ENCODE results near the gene GNG7.
"Not testable (repeated sequence)": the region's sequence is repeated elsewhere in the genome, so short reads cannot be mapped to it uniquely, and the experiment has no call there.

The GNG7 gene

DNA sequence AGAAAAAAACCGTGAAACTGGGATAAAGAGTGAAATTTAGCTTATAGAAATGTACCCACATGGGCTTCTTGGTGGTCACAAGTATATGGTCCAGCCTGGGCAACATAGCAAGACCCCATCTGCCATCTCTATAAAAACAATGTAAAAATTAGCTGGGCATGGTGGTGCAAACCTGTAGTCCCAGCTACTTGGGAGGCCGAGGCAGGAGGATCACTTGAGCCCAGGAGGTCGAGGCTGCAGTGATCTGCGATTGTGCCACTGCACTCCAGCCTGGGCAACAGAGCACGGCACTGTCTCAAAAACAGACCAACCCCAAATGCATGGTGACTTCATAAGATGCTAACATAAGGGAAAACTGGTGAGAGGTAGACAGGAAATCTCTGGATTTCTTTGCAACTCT lies 54.4 kb downstream of the GNG7 start:
- no peak for DNase-seq
- Mint-ChIP-seq H3K9me3 (no peaks in the 10 kb centered on the region), H3K4me3 (no peak overlapping the region), H3K27me3 (peaks cover 0 to 21% of the 10 kb centered on the region in 2 donors), H3K4me1 (ENCODE audit: low read depth in 2 of 2) (no peaks in the 10 kb centered on the region), H3K36me3 (ENCODE audit: insufficient read depth) (peaks cover 3% of the 10 kb centered on the region), H3K27ac (no peak overlapping the region)
- no peak for ATAC-seq (replicated peaks)

DNA sequence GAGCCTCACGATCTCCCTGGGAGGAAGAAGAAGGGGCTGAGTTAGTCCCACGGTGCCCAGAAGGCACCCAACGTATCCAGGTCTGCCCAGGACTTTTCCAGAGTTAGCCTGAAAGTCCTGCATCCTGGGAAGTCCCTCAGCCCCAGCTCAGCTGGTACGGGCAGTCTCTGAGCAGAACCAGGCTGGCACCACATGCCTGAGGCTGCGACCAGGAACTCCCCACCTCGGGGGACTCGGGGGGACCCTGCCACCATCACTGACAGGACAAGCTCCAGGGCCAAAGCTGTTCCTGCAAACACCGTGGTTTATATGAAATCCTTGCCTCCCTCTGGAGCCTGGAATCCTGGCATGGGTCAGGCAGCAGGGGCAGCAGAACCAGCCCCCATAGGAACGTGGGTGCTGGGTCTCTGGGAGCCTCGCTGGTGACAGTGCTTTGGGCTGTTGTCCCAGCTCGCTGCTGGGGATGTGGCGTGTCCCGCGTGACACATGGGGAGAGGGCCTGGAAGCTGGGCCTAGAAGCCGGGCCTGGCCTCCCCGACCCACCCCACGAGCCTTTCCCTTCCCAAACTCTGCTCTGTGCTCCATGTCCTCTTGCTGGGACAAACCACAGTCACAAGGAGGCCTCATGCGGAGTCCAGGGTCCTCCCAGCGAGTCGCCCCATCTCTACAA lies 55.5 kb downstream of the GNG7 start:
- Mint-ChIP-seq H3K9me3 (no peaks in the 10 kb centered on the region), H3K27ac (no peak overlapping the region), H3K36me3 (ENCODE audit: insufficient read depth) (peaks cover 2% of the 10 kb centered on the region), H3K4me3 (no peak overlapping the region), H3K27me3 (peaks cover 0 to 21% of the 10 kb centered on the region in 2 donors), H3K4me1 (ENCODE audit: low read depth in 2 of 2) (no peaks in the 10 kb centered on the region)
- ATAC-seq (replicated peaks) = no peak
- DNase-seq = no peak

DNA sequence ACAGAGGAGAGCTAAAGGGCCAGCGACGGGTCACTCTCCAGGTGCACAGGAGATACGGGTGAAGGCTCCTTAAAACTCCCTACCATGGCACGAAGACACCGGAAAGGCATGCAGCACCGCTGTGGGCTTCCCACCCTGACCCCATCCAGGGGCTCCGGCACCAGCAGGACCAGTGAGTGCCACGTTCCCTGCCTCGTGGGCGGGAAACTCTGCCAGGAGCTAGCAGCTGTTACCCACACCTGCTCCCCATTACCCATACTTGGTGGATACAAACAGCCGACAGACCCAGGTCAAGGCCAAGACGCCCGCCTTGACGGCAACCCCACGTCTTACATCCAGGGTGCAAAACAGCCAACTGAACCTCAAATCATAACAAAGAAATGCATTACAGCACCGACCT lies 56.7 kb downstream of the GNG7 start:
- no peaks in the 10 kb centered on the region for H3K4me1 Mint-ChIP-seq (ENCODE audit: low read depth in 2 of 2)
- H3K36me3 Mint-ChIP-seq (ENCODE audit: insufficient read depth) = peaks cover 2% of the 10 kb centered on the region
- no peak overlapping the region for H3K4me3 Mint-ChIP-seq
- DNase-seq (no peak), ATAC-seq (replicated peaks) (no peak)
- H3K27me3 Mint-ChIP-seq = peaks cover 0 to 14% of the 10 kb centered on the region in 2 donors
- H3K9me3 Mint-ChIP-seq = no peaks in the 10 kb centered on the region
- no peak overlapping the region for H3K27ac Mint-ChIP-seq

DNA sequence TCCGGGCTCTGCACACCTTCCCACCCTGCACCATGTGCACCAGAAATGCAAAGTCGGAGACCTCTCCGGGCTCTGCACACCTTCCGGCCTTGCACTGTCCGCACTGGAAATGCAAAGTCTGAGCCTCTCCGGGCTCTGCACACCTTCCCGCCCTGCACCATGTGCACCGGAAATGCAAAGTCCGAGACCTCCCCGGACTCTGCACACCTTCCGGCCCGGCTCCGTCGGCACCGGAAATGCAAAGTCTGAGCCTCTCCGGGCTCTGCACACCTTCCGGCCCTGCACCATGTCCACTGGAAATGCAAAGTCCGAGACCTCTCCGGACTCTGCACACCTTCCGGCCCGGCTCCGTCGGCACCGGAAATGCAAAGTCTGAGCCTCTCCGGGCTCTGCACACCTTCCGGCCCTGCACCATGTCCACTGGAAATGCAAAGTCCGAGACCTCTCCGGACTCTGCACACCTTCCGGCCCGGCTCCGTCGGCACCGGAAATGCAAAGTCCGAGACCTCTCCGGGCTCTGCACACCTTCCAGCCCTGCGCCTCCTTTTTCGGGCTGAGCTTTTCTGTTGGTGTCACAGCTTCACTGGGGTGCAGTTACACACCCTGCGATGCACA lies 59.3 kb downstream of the GNG7 start:
- not testable (repeated sequence) for H3K9me3 Mint-ChIP-seq; H3K4me1 Mint-ChIP-seq (ENCODE audit: low read depth in 2 of 2); H3K27ac Mint-ChIP-seq; ATAC-seq (replicated peaks); H3K36me3 Mint-ChIP-seq (ENCODE audit: insufficient read depth); DNase-seq; H3K4me3 Mint-ChIP-seq
- peaks cover 0 to 14% of the 10 kb centered on the region in 2 donors for H3K27me3 Mint-ChIP-seq

DNA sequence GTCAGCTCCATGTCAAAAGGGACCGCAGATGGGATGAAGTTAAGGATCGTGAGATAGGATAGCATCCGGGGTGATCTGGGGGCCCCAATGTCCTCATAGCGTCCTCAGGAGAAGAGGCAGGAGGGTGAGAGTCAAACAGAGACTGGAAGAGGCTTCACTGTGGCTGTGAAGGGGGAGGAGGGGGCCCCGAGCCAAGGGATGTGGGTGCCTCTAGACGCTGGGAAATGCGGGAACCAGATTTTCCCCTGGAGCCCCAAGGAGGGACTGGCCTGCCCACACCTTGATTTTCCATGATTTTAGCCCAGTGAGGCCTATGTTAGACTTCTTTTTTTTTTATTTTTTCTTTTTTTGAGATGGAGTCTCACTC lies 61.2 kb downstream of the GNG7 start:
- peaks cover 7 to 12% of the 10 kb centered on the region in 2 donors for H3K4me1 Mint-ChIP-seq (ENCODE audit: low read depth in 2 of 2)
- H3K4me3 Mint-ChIP-seq = no peak overlapping the region
- H3K9me3 Mint-ChIP-seq = no peaks in the 10 kb centered on the region
- peak overlapping the region in 1 of 2 donors; percentile 25 for H3K27ac Mint-ChIP-seq
- ATAC-seq (replicated peaks) (no peak), DNase-seq (no peak)
- peaks cover 4% of the 10 kb centered on the region for H3K36me3 Mint-ChIP-seq (ENCODE audit: insufficient read depth)
- H3K27me3 Mint-ChIP-seq = peaks cover 10 to 14% of the 10 kb centered on the region in 2 donors

DNA sequence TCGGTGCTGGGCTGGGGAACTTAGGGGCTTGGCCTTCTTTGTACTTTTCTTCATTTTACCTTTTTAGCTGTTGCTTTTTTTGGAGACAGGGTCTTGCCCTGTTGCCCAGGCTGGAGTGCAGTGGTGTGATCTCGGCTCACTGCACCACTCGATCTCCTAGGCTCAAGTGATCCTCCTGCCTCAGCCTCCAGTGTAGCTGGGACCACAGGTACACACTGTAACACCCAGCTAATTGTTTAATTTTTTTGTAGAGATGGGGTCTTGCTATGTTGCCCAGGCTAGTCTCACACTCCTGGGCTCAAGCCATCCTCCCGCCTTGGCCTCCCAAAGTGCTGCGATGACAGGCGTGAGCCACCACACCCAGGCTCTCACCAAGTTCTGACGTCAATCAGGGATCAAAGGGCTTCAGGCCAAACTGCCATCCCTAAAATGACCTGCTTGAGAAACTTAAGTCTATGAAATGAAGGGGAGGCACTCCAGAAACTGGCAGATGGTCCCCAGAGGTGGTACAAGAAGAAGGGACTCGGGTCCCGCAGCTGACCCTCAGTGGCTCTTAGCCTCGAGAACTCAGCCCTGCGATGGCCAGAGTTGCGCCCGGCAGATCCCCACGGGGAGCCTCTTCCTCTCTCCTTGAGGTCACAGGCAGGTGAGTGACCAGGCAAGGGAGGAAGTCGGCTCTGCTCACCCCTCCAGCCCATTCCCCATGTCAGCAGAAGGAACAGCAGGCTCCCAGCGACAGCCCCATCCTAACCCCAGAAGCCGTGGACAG lies 61.7 kb downstream of the GNG7 start:
- ATAC-seq (replicated peaks) (no peak), DNase-seq (no peak)
- H3K36me3 Mint-ChIP-seq (ENCODE audit: insufficient read depth) = peaks cover 4% of the 10 kb centered on the region
- H3K4me3 Mint-ChIP-seq = no peak overlapping the region
- H3K27ac Mint-ChIP-seq = peak overlapping the region in 1 of 2 donors; percentile 25
- H3K9me3 Mint-ChIP-seq = no peaks in the 10 kb centered on the region
- H3K4me1 Mint-ChIP-seq (ENCODE audit: low read depth in 2 of 2) = peaks cover 7 to 12% of the 10 kb centered on the region in 2 donors
- H3K27me3 Mint-ChIP-seq = peaks cover 10 to 11% of the 10 kb centered on the region in 2 donors

DNA sequence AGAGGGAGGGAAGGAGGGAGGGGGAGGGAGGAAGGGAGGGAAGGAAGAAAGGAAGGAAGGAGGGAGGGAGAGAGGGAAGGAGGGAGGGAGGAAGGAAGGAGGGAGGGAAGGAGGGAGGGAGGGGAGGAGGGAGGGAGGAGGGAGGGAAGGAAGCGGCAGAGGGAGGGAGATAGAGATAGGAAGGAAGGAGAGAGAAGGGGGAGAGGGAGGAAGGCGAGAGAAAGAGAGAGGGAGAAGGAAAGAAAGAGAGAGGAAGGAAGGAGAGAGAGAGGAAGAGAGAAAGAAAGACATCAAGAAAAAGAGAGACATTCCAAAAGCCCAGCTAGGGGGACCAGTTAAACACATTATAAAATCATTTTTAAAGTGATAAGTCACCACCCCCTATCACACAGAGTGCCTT lies 62.5 kb downstream of the GNG7 start:
- peaks cover 7% of the 10 kb centered on the region for H3K36me3 Mint-ChIP-seq (ENCODE audit: insufficient read depth)
- H3K9me3 Mint-ChIP-seq = no peaks in the 10 kb centered on the region

DNA sequence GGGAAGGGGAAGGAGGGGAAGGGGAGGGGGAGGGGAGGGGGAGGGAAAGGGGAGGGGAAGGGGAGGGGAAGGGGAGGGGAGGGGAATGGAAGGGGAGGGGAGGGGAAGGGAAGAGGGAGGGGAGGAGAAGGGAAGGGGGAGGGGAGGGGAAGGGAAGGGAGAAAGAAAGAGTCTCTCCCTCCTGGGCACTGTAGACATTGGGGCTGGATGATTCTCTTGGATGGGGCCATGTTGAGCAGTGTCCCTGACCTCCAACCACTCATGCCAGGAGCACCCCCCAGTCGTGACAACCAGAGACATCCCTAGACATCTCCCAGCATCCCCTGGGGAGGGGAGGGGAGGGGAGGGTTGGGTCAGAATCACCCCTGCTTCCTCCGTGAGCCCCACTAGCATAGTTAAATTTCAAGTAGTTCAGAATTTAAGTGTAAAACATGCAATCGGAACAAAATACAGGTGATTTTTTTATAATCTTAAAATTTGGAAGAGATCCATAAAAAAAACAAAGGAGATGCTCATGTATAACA lies 64.0 kb downstream of the GNG7 start:
- H3K4me1 Mint-ChIP-seq (ENCODE audit: low read depth in 2 of 2) = peaks cover 7 to 12% of the 10 kb centered on the region in 2 donors
- H3K27ac Mint-ChIP-seq = no peak overlapping the region

More for the DNA sequence above, 62.5 kb downstream of the GNG7 start:
- ATAC-seq (replicated peaks) (no peak), DNase-seq (no peak)
- Mint-ChIP-seq H3K27ac (no peak overlapping the region), H3K4me1 (ENCODE audit: low read depth in 2 of 2) (peaks cover 7 to 12% of the 10 kb centered on the region in 2 donors), H3K27me3 (peaks cover 7 to 10% of the 10 kb centered on the region in 2 donors), H3K4me3 (no peak overlapping the region)

DNA sequence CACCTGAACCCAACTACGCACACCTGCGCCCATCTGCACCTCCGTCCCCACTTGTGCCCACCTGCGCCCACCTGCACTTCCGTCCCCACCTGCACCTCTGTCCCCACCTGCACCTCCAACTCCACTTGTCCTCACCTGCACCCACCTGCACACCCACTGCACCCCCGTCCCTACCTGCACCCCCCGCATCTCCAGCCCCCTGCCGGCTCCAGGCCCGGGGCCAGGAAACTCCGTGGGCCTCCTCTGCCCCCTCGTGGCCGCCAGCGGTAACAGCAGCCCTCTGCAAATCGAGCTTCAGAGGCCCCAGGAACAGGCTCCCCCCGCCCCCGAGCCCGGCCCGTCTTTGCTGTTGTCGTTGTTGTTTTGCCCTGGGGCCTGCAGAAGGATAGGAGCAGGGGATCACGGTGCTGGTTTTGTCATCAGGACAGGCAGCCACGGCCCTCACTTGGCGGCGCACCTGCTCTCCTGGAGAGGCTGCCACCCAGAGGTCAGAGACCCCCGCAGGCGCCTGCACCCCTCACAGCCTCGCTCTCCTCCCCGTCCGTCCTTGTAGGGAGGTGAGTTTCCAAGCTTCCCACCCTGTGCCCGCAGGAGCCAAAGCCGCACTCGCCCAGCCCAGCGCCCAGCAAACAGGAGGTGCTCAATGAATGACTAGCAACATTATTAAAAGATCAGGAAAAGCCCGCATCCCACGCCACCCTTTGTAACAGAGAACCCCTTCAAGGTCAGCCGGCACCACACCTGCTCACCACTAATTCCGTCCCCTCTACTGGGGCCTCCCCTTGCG lies 65.4 kb downstream of the GNG7 start:
- ATAC-seq (replicated peaks) (peak; percentile 94), DNase-seq (peak; percentile 73 to 77 (median 76))
- Mint-ChIP-seq H3K4me1 (ENCODE audit: low read depth in 2 of 2) (peaks cover 9 to 12% of the 10 kb centered on the region in 2 donors), H3K27me3 (peaks cover 0 to 10% of the 10 kb centered on the region in 2 donors), H3K36me3 (ENCODE audit: insufficient read depth) (peaks cover 8% of the 10 kb centered on the region), H3K27ac (no peak overlapping the region), H3K9me3 (no peaks in the 10 kb centered on the region), H3K4me3 (no peak overlapping the region)

More for the DNA sequence above, 64.0 kb downstream of the GNG7 start:
- peaks cover 0 to 10% of the 10 kb centered on the region in 2 donors for H3K27me3 Mint-ChIP-seq
- no peaks in the 10 kb centered on the region for H3K9me3 Mint-ChIP-seq
- peaks cover 8% of the 10 kb centered on the region for H3K36me3 Mint-ChIP-seq (ENCODE audit: insufficient read depth)
- H3K4me3 Mint-ChIP-seq = no peak overlapping the region
- DNase-seq = no peak
- ATAC-seq (replicated peaks) = no peak

DNA sequence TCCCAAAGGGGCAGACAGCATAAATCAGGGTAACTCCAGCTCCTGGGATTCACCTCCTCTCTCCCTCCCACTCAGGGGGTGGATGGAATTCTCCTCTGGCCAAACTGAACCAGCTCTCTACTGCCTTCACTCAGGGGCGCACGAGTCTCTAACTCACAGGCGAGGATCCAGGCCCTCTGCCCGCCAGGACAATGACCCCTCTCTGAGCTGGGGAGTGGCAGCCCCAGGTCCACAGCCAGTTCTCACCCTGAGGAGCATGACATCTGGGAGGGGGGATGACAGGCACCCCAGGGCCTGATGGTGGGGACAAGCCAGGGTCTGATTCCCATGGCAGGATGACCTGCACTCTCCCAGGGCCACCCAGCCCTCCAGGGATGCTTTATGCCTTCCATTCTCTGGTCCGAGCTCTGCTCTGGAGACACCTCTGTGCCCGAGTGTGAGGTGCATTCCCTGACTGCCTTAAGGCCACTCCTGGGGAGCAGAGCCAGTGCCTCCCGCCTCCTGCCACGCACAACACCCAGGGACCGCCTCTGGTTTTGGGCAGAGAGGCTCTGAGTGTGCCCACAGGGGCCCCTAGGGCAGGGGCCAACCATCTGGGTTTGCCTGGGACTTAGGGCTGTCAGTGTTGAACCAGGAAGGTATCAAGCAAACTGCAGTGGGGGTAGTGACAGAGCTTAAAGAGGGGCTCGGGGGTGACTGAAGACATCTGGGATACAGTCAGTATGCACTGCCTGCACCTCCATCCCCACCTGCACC lies 66.2 kb downstream of the GNG7 start:
- peaks cover 0 to 10% of the 10 kb centered on the region in 2 donors for H3K27me3 Mint-ChIP-seq
- DNase-seq = no peak
- no peak overlapping the region for H3K4me3 Mint-ChIP-seq
- H3K36me3 Mint-ChIP-seq (ENCODE audit: insufficient read depth) = peaks cover 16% of the 10 kb centered on the region
- H3K27ac Mint-ChIP-seq = no peak overlapping the region
- H3K4me1 Mint-ChIP-seq (ENCODE audit: low read depth in 2 of 2) = peaks cover 10 to 14% of the 10 kb centered on the region in 2 donors
- H3K9me3 Mint-ChIP-seq = no peaks in the 10 kb centered on the region
- ATAC-seq (replicated peaks) = peak; percentile 8

DNA sequence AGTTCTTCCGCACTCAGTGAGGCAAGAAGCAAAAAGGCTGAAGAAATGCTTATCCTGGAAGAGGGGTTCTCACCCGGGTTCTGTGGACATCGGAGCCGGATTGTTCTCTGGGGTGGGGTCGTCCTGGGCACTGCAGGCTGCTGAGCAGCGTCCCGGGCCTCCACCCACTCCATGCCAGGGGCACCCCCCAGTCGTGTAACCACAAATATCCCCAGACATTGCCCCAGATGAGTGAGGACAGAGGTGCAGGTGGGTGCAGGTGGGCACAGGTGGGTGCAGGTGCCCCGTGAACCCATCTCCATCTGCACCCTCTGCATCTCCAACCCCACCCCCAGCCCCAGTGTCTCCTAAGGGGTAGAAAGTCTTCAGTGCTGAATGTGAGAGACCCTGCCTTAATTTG lies 67.5 kb downstream of the GNG7 start:
- peaks cover 23% of the 10 kb centered on the region for H3K36me3 Mint-ChIP-seq (ENCODE audit: insufficient read depth)
- DNase-seq = no peak
- H3K27me3 Mint-ChIP-seq = peaks cover 0 to 10% of the 10 kb centered on the region in 2 donors
- H3K27ac Mint-ChIP-seq = peak overlapping the region in 1 of 2 donors; percentile 26
- no peak overlapping the region for H3K4me3 Mint-ChIP-seq
- ATAC-seq (replicated peaks) = no peak
- peaks cover 20 to 24% of the 10 kb centered on the region in 2 donors for H3K4me1 Mint-ChIP-seq (ENCODE audit: low read depth in 2 of 2)
- no peaks in the 10 kb centered on the region for H3K9me3 Mint-ChIP-seq

DNA sequence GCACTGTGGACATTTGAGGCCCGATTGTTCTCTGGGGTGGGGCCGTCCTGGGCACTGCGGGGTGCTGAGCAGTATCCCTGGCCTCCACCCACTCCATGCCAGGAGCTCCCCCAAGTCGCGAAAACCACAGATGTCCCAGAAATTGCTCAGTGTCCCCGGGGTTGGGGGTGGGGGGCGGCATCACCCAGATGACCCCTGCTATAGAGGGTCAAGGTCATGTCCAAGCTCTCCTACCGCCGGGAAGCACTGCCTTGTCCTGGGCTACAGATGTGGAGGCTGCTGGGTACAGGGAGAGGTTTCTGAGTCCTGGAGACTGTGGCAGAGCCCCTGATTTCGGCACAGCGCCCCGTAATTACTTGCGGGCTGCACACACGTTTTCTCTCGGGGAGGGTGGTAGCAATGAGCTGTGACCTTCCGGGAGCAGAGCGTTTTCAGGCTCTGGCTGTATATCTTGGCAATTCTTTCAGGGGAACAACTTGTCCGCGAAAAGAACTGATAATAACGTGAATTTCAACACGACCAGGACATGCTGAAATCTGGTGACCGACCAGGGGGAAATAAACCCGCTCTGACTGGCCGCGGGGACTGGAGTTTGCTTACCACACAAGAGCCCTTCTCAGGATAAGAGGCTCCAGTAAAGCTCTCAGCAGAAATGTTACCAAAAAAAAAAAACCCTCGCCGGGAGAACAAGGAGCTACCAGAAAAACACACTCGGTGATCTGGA lies 68.1 kb downstream of the GNG7 start:
- Mint-ChIP-seq H3K4me3 (no peak overlapping the region), H3K9me3 (no peaks in the 10 kb centered on the region), H3K27me3 (peaks cover 0 to 10% of the 10 kb centered on the region in 2 donors), H3K27ac (no peak overlapping the region), H3K4me1 (ENCODE audit: low read depth in 2 of 2) (peaks cover 25 to 28% of the 10 kb centered on the region in 2 donors), H3K36me3 (ENCODE audit: insufficient read depth) (peaks cover 27% of the 10 kb centered on the region)
- DNase-seq = no peak
- ATAC-seq (replicated peaks) = no peak
